Measurements from ENCODE around the gene ARHGAP4.

DNA sequence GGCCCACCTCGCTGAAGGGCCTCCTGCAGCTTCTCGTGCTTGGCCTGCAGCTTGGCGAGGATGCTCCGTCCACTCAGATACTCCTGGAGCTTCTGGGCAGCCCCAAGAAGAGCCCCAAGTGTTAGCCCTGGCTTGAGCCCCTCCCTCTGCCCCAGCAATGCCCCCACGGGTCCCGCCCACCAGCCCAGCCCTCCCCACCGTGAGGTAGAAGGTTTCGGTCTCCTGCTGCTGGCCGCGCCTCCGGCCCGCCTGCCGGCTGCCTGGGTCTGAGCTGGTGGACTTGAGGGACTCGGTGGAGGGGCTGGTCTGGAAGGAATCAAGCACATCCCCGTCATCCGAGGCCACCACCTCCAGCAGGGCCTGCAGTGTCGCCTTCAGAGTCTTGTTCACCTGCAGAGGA, 12.9 kb downstream of the ARHGAP4 start:
- TF ChIP-seq POLR2A (IDR thresholded peaks at IDR 0.05): no peak
- TF ChIP-seq CTCF (IDR thresholded peaks at IDR 0.05): no peak

Measured in heart left ventricle (tissue), 13 donors.